HG03520 (cell line): ENCODE measurements around the gene DPYSL4.

ENCODE experiments used
- ATAC-seq: cut with Tn5 transposase; IDR thresholded peaks from one replicate; pipeline ENCODE4 v1.9.1; 2021; ENCODE audit warnings: mild to moderate bottlenecking, moderate library complexity; ENCODE audit not compliant: unreplicated experiment

Gene DPYSL4

GRCh38 chr10:132162590-132163277 is 24.0 kb upstream of the DPYSL4 start:
- no peak for ATAC-seq

GRCh38 chr10:132163278-132163765 is 23.4 kb upstream of the DPYSL4 start:
- peak; percentile 84 for ATAC-seq

- no peak for ATAC-seq
Measured at GRCh38 chr10:132163826-132164515, 22.8 kb upstream of the DPYSL4 start.

GRCh38 chr10:132164761-132165278 is 21.9 kb upstream of the DPYSL4 start:
- ATAC-seq: no peak

GRCh38 chr10:132165416-132165980 is 21.2 kb upstream of the DPYSL4 start:
- no peak for ATAC-seq

- ATAC-seq: no peak
Measured at GRCh38 chr10:132166216-132166950, 20.4 kb upstream of the DPYSL4 start.

- ATAC-seq: no peak
Measured at GRCh38 chr10:132167041-132167674, 19.6 kb upstream of the DPYSL4 start.

- no peak for ATAC-seq
Measured at GRCh38 chr10:132167976-132168375, 18.8 kb upstream of the DPYSL4 start.

GRCh38 chr10:132168571-132169030 is 18.1 kb upstream of the DPYSL4 start:
- no peak for ATAC-seq

GRCh38 chr10:132169031-132169765 is 17.6 kb upstream of the DPYSL4 start:
- ATAC-seq: no peak

- ATAC-seq: no peak
Measured at GRCh38 chr10:132169766-132170560, 16.8 kb upstream of the DPYSL4 start.

- no peak for ATAC-seq
Measured at GRCh38 chr10:132170561-132171361, 16.0 kb upstream of the DPYSL4 start.

- no peak for ATAC-seq
Measured at GRCh38 chr10:132172091-132173066, 14.4 kb upstream of the DPYSL4 start.

- no peak for ATAC-seq
Measured at GRCh38 chr10:132173185-132173584, 13.6 kb upstream of the DPYSL4 start.

GRCh38 chr10:132174237-132174636 is 12.5 kb upstream of the DPYSL4 start:
- no peak for ATAC-seq

GRCh38 chr10:132175408-132175807 is 11.3 kb upstream of the DPYSL4 start:
- ATAC-seq: no peak
